ENCODE measurements around the gene LTBP4. TPM values are rescaled to one million over a fixed set of nuclear protein-coding genes. Genes with fewer than 3 reads are reported as not detected.

LTBP4 gene
- total and polyA plus RNA-seq, 12 donors, result 114 to 263 (median 234) TPM

GRCh38 chr19:40603389-40604170 lies 2.4 kb downstream of the LTBP4 start:
- intact Hi-C loops (cut with DNase I), result loop anchor here in 5 of 10 donors (2.0 to 5.0 kb wide), 6 partner anchors 27 to 316 kb away; partner anchors contain the start of genes AKT2 (in 1 of the 5), BLVRB (in 1 of the 5) and SPTBN4 (in 1 of the 5)
- peak; percentile 72 to 85 (median 81) for ATAC-seq
- Histone ChIP-seq H3K9me3 (no peaks in the 10 kb centered on the region), H3K27ac (peak overlapping the region; percentile 49 to 96 (median 90)), H3K27me3 (peaks cover 0 to 67% (median 0%) of the 10 kb centered on the region in 7 donors), H3K4me1 (peaks cover 26 to 88% (median 73%) of the 10 kb centered on the region in 9 donors), H3K4me3 (peak overlapping the region in 9 of 10 donors; percentile 40 to 81 (median 72)), H3K36me3 (no peaks in the 10 kb centered on the region)
- TF ChIP-seq, protein P1, sequence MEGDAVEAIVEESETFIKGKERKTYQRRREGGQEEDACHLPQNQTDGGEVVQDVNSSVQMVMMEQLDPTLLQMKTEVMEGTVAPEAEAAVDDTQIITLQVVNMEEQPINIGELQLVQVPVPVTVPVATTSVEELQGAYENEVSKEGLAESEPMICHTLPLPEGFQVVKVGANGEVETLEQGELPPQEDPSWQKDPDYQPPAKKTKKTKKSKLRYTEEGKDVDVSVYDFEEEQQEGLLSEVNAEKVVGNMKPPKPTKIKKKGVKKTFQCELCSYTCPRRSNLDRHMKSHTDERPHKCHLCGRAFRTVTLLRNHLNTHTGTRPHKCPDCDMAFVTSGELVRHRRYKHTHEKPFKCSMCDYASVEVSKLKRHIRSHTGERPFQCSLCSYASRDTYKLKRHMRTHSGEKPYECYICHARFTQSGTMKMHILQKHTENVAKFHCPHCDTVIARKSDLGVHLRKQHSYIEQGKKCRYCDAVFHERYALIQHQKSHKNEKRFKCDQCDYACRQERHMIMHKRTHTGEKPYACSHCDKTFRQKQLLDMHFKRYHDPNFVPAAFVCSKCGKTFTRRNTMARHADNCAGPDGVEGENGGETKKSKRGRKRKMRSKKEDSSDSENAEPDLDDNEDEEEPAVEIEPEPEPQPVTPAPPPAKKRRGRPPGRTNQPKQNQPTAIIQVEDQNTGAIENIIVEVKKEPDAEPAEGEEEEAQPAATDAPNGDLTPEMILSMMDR (IDR thresholded peaks at IDR 0.05), result peak in 1 of 9 donors; percentile 14
- 1% methylated on average over 43 of the region's 43 CpGs for WGBS, 2 donors
- peak; percentile 98 for DNase-seq

GRCh38 chr19:40604171-40604646 lies 3.0 kb downstream of the LTBP4 start:
- peak overlapping the region in 9 of 10 donors; percentile 40 to 81 (median 72) for H3K4me3 ChIP-seq
- no peaks in the 10 kb centered on the region for H3K36me3 ChIP-seq
- intact Hi-C loops (cut with DNase I), result loop anchor here in 5 of 10 donors (2.0 to 5.0 kb wide), 6 partner anchors 27 to 317 kb away; partner anchors contain the start of genes AKT2 (in 1 of the 5), BLVRB (in 1 of the 5) and SPTBN4 (in 1 of the 5)
- peaks cover 26 to 87% (median 71%) of the 10 kb centered on the region in 9 donors for H3K4me1 ChIP-seq
- peaks cover 0 to 61% (median 0%) of the 10 kb centered on the region in 7 donors for H3K27me3 ChIP-seq
- ATAC-seq, result no peak
- no peak for DNase-seq
- peak overlapping the region; percentile 49 to 96 (median 90) for H3K27ac ChIP-seq
- TF ChIP-seq, protein P1 (IDR thresholded peaks at IDR 0.05), result peak in 1 of 9 donors; percentile 1
- H3K9me3 ChIP-seq, result no peaks in the 10 kb centered on the region
- 9 to 10% methylated on average over 18 of the region's 18 CpGs for WGBS, 2 donors

GRCh38 chr19:40604647-40605215 lies 3.6 kb downstream of the LTBP4 start:
- peaks cover 0 to 60% (median 0%) of the 10 kb centered on the region in 7 donors for H3K27me3 ChIP-seq
- peak overlapping the region; percentile 2 to 81 (median 67) for H3K4me3 ChIP-seq
- H3K9me3 ChIP-seq, result no peaks in the 10 kb centered on the region
- DNase-seq (peak in 1 of 2 donors; percentile 40), ATAC-seq (no peak)
- peaks cover 31 to 87% (median 71%) of the 10 kb centered on the region in 9 donors for H3K4me1 ChIP-seq
- H3K27ac ChIP-seq, result peak overlapping the region in 9 of 10 donors; percentile 68 to 96 (median 90)
- H3K36me3 ChIP-seq, result no peaks in the 10 kb centered on the region
- intact Hi-C loops (cut with DNase I), result loop anchor here in 5 of 10 donors (2.0 to 5.0 kb wide), 6 partner anchors 26 to 317 kb away; partner anchors contain the start of genes AKT2 (in 1 of the 5), BLVRB (in 1 of the 5) and SPTBN4 (in 1 of the 5)
- WGBS, 2 donors, result 32 to 39% methylated on average over 29 of the region's 29 CpGs
- TF ChIP-seq, protein P1 (IDR thresholded peaks at IDR 0.05), result no peak

Data from heart right ventricle (tissue), 16 donors.